B cell (primary cell): ENCODE measurements around the gene C19orf44.

ENCODE experiments used
- CTCF ChIP-seq: fragments of 200-600 bp; IDR thresholded peaks from one replicate; pipeline ENCODE4 v1.8.0; 2022; ENCODE audit warnings: antibody characterized with exemption, mild to moderate bottlenecking
- EZH2 ChIP-seq: IDR thresholded peaks from 2 replicates; pipeline ENCODE4 v1.6.1; 2012; ENCODE audit warnings: borderline replicate concordance, low read depth, mild to moderate bottlenecking, moderate library complexity, low read length; ENCODE audit not compliant: insufficient read depth, poor library complexity, severe bottlenecking

- no peak for TF ChIP-seq CTCF
- TF ChIP-seq EZH2: no peak
These were observed 20.2 kb downstream of the C19orf44 start for GRCh38 chr19:16516381-16516780.
